RWPE1 (cell line): Measurements from ENCODE around the gene PDIA5.

Experiments used
- CTCF ChIA-PET: fragments of 350-600 bp; sonication (Branson Sonifier 250); formaldehyde crosslinking; extraction: SDS; loops from one replicate; lab custom pipeline; 2021; lab: Yijun Ruan, JAX
- POLR2A ChIA-PET: fragments of 400-600 bp; formaldehyde crosslinking; extraction: SDS; loops from one replicate; lab custom pipeline; 2020; ENCODE audit warnings: antibody characterized with exemption; ENCODE audit not compliant: low non-redundant PET; lab: Yijun Ruan, JAX
- DNase-seq: peaks from one replicate; pipeline ENCODE4 v3.0.0; 2012; ENCODE audit warnings: low spot score
- H3K27ac ChIP-seq: fragments of 450-650 bp; 2 replicates; pipeline ENCODE4 v1.5.1; 2017
- CTCF ChIP-seq: fragments of 450-650 bp; conservative IDR thresholded peaks from 2 replicates; pipeline ENCODE4 v1.5.1; 2017; ENCODE audit warnings: low read depth, mild to moderate bottlenecking

Gene PDIA5

DNA sequence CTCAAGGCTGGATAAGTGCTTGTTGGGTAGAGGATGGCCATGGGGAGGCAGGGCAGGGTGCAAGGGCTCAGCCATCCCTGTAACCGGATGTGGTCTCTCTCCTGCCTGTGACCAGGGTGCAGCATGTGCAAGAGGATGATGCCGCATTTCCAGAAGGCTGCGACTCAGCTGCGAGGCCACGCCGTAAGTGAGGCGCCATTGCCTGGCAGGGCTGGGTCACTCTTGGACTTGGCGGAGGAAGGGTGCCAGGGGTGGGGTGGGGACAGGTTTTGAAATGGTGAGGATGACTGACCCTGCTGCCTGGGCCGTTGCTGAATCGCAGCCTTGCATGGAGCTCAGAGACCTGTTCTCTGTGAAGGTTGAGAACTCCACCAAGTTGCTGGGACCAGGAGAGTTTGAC lies 49.3 kb downstream of the PDIA5 start:
- DNase-seq, result no peak
- TF ChIP-seq CTCF, result no peak
- H3K27ac ChIP-seq, result no peak overlapping the region
- POLR2A ChIA-PET, result no interaction called here
- CTCF ChIA-PET, result no interaction called here

DNA sequence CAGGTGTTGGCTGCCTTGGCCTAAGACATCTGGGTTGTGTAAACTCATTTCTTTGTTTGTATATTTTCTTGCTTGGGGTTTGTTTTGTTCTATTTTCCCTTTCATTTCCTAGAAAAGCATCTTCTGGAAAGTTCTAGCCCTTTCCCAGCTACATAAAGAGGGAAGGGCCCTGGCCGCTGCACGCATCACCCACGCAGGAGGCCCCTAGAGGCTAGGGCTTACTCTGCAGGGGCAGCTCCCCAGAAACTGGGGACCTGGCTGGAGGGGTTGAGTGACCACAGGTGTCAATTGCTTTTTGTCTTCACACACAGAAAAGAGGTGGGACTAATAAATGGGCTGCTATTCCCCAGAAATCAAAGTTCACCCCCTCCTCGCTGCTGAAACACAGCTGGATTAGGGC lies 52.6 kb downstream of the PDIA5 start:
- no peak for TF ChIP-seq CTCF
- CTCF ChIA-PET, result no interaction called here
- POLR2A ChIA-PET, result no interaction called here
- no peak for DNase-seq
- H3K27ac ChIP-seq, result no peak overlapping the region

DNA sequence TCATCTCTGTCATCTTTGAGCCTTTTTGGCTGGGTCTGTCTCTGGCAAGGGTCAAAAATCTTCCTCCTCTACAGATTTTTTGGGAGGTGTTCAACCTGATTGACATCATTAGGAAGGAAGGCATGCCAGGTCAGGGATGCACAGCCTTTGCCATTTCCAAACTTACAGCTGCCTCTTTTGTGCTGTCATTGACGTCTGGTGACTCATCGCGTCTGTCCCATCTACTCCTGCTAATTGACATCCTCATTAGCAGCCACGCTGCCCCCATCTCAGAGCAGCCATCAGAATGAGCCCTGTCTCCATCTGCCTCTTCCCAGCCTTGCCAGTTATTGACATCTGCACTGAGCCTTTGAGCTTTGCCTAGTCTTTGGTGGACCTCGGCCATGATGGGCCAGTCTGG lies 53.0 kb downstream of the PDIA5 start:
- POLR2A ChIA-PET, result no interaction called here
- TF ChIP-seq CTCF, result no peak
- CTCF ChIA-PET, result no interaction called here
- no peak overlapping the region for H3K27ac ChIP-seq
- DNase-seq, result no peak

- DNase-seq, result no peak
- TF ChIP-seq CTCF, result no peak
- POLR2A ChIA-PET, result no interaction called here
- no peak overlapping the region for H3K27ac ChIP-seq
- CTCF ChIA-PET, result no interaction called here
Observed at GRCh38 chr3:123120573-123120972, 53.7 kb downstream of the PDIA5 start.

DNA sequence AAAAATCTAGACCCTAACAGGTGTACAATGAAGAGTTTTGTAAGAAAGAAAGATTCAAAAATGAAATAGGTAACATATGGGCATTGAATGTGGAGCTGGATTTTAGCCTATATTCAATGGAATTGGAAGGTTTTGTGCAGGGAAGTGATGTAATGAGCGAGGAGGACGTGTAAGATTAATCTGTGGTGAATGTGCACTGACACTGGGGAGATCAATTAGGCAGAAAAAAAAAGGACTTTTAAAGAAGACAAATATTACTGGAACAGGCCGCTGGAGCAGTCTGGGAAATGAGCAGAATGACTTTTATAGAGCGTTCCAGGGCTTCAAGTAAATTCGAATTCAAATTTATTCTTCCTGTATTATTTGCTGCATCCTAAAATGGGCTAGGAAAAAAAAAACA lies 55.2 kb downstream of the PDIA5 start:
- TF ChIP-seq CTCF, result no peak

DNA sequence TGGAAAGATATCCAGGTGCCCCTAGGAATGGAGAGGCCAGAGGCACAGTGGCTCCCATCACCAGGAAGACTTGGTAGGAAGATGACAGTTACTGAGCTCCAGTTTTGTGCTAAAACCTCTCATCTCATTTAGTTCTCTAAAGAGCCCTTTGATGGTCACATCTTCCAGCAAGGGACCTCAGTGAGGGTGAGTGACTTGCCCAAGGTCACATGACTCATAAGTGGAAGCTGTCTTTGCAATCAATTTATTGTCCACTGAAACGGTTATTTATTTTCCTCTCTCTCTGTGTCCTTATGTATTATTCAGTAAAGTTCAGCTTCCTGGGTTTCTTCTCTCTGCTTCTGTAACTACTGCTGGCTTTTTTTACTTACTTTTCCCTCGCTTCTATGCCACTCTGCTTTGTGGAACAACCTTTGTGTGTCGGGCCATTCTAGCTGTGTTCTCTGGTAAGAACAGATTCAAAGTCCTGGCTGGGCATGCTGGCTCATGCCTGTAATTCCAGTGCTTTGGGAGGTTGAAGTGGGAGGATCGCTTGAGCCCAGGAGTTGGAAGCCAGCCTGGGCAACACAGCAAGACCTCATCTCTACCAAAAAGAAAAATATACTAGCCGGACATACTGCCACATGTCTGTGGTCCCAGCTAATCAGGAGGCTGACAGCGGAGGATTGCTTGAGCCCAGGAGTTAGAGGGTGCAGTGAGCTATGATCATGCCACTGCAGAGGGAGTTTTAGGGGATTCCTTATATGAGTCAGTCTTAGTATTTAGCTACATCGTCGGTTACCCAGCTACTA lies 55.9 kb downstream of the PDIA5 start:
- DNase-seq, result no peak
- ChIA-PET CTCF (interaction anchor here (0.6 to 0.7 kb wide), 2 partner anchors 10 to 1522 kb away, joined by 3 to 4 read pairs; no protein-coding TSS in a partner anchor), POLR2A (no interaction called here)
- H3K27ac ChIP-seq, result peak overlapping the region; percentile 59
- no peak for TF ChIP-seq CTCF

More for the DNA sequence above, 55.2 kb downstream of the PDIA5 start:
- no peak for DNase-seq
- no peak overlapping the region for H3K27ac ChIP-seq
- ChIA-PET CTCF (interaction anchor here (0.6 kb wide), 1 partner anchor 9 kb away, joined by 3 read pairs; no protein-coding TSS in a partner anchor), POLR2A (no interaction called here)
